HTR-8/SVneo (cell line): ENCODE measurements around the gene S100A4.
"Not testable (repeated sequence)": the region's sequence is repeated elsewhere in the genome, so short reads cannot be mapped to it uniquely, and the experiment has no call there.

Source experiments
- DNase-seq: peaks from one replicate; pipeline ENCODE4 v3.0.0; 2011; ENCODE audit warnings: low spot score, mixed read lengths; ENCODE audit not compliant: insufficient read length
- FAIRE-seq: peaks from 2 replicates; lab custom pipeline; 2011; peaks lifted over from hg19 to GRCh38; lab: Jason Lieb, UNC

The S100A4 gene

DNA sequence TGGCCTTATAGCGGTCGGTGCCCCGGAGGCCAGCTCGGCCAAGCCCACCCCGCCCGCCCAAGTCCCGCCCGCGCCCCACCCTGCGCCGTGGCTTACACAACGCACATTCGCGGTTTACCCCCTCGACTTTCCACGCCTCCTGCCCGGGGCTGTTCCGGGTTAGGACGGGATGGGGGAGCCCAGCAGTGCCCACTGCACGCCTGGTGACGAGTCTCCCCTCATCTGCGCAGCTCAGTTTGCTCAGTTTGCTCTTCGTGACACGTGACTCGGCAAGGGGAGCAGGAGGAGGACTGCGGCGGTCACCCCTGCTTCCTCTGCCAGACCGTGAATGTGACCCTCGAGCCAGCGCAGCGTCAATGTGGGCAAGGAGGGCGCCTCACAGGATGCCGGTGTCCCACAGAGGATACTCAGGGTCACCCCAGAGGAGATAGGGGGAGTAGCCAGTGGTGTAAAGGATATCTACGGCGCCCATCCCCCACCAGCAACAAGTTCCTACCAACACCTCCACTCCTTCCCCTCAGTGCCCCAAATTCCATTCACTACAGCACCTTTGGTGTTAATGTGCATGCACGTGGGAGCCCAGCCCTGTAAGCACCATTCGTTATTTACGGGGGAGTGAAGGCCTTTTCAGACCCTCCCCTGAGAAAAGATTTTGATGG is 9.5 kb downstream of the S100A4 start:
- DNase-seq (peak; percentile 87), FAIRE-seq (peak; percentile 83)

DNA sequence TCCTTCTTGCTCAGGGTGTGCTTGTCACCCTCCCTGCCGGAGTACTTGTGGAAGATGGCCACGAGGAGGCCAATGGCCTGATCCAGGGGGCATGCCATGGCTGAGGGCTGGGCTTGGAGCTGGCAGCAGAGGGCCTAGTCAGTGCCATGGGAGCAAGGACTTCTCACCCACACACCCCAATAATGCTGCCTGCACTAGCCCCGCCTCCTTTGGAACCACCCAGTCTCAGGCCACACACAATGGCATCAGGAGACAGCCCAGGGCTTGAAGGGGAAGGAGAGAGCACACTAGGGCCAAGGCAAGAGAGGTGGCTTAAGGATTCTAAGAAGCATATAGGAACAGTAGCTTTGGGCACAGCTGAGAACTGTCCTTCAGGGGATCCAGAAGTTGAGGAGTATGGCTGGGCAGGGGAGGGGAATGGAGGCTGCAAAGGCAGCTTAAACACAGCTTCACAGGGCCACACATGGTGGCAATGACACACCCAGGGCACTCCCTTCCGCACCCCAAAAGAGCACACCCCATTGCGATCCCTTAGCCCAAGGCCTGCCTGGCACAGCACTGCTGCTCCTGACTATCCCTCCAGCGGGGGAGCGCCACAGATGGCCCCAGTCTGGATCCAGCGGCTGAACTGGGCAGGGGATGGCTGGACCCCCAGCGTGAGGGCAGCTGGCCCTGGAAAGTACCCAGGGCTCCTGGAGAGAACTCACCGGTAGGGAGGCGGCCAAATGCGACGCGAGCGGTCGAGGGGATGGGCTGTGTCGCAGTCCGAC is 10.2 kb downstream of the S100A4 start, which contains the start of gene S100A6:
TSS of gene S100A6 (minus strand) at position 750 of the 770 bp plus-strand sequence. CDS start at position 98, 652 bp downstream.
- no peak for FAIRE-seq
- DNase-seq = no peak

DNA sequence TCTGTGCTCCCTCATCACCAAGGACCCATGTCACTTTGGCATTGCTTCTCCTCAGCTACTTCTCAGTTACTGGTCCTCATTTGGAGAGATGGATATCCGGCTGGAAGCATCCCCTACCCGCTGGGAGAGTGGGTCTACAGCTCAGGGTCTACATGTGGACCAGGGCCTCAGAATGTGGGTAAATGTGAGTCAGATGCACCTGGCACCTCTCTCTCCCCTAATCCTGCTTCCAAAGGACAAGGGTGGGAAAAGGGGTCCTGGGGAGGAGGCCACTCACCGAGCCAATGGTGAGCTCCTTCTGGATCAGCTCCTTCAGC is 10.7 kb downstream of the S100A4 start:
- DNase-seq (no peak), FAIRE-seq (no peak)

DNA sequence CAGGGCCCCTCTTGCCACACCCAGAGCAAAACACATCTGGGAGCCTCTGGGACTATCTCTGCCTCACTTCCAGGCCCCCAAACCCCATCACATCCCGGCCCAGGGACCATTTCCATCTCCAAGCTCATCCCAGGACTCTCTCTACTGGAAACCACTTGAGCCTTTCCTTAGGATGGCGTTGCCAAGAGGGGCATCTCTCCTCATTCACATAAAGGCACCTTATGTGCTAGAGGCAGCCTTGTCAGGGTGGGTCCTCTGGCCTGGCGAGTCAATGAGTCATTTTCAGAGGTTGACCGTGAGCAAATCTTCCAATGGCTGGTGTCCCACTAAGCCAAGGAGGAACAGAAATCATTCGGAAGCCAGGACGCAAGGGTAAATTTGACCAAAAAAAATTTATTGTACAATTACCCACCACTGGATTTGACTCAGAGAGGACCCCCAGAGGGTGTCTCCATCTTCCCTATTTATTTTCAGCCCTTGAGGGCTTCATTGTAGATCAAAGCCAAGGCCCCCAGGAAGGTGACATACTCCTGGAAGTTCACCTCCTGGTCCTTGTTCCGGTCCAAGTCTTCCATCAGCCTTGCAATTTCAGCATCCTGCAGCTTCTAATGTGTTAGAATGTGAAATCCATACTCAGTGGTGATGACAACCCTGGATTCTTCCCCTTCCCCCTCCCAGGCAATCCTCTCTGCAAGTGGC is 11.2 kb downstream of the S100A4 start:
- DNase-seq (no peak), FAIRE-seq (no peak)

- DNase-seq (peak; percentile 81), FAIRE-seq (no peak)
Measured at GRCh38 chr1:153533689-153534201, 11.9 kb downstream of the S100A4 start.

- no peak for FAIRE-seq
- DNase-seq = peak; percentile 68
Measured at GRCh38 chr1:153532769-153533599, 12.6 kb downstream of the S100A4 start.

DNA sequence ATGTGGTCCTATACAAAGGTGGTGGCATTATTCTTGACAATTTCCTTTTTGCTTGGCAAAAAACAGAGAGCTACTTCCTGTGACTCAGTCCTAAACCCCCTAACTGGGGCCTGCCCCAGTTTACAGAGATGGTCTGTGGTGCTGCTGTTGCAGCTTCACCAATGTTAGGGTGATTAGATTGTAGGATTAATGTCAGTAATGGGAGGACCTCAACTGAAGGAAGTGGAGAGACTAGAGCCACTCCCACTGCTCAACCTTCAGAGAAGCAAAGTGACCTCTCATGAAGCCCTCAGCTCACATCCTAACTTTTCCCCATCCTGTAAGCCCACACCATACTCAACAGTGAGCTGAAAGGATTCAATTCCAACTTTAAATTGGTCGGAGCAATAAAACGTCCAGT is 13.4 kb downstream of the S100A4 start:
- FAIRE-seq (no peak), DNase-seq (no peak)

DNA sequence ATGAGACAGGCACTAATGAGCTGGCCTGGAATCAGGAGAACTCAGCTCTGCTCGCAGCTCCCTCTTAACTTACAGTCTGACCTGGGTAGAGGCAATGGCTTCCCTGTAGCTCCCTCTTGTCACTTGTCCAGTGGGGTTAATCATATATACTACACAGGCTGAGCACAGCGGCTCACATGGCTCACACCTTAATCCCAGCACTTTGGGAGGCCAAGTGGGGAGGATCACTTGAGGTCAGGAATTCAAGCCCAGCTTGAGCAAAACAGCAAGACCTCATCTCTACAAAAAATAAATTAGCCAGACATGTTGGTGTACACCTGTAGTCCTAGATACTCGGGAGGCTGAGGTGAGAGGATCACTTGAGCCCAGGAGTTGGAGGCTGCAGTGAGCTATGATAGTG is 14.0 kb downstream of the S100A4 start:
- DNase-seq = no peak
- no peak for FAIRE-seq

- DNase-seq (no peak), FAIRE-seq (no peak)
Measured at GRCh38 chr1:153527683-153528040, 17.9 kb downstream of the S100A4 start.

DNA sequence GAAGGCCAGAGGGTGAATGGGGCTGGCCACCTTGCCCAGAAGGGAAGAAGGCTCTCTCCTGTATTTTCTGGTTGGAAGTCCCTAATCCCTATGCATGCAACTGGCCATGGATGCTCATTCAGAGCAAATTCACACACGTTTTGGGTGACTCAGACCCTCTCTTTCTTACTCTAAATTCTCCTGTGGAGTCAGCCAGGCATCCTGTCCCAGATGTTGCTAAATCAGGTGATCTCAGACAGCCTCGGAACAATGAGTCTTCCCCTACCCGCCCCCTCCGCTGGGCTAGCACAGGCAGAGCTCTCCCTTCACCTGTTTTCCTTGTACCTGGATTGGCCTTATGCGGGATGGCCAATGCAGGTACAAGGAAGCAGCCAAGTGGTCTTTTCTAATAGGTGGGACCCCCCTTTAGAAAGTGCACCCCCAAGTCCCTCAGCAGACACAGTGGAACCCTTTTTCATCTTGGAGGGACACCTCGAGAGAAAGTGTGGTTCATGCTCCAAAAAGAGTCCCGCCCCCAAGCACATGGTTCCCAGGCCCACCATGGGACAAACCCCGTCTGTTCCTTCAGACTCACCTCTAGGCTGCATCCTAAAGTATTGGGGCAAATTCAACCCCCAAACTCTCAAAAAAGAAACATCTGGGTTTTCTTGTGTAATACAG is 18.5 kb downstream of the S100A4 start:
- FAIRE-seq (no peak), DNase-seq (no peak)

DNA sequence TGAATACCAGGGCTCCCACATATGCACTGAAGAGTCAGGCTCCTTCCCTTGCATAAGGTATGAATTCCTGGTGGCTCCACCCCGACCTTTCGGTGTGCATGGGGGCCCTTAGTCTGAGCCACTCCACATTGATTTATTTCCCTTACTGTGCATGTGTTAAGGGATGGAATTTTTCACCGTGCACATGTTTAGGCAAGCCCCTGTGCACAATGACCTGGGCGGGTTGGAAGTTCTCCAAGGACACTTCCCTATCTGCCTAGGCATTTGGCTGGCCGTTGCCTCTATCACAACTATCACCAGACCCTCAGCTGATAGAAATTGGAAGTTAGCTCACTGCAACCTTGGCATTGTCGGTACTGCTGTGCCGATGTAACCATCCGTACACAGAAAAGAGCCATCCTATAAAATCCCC is 19.5 kb downstream of the S100A4 start:
- no peak for DNase-seq
- no peak for FAIRE-seq

- no peak for DNase-seq
Measured at GRCh38 chr1:153525088-153525728, 20.4 kb downstream of the S100A4 start.

DNA sequence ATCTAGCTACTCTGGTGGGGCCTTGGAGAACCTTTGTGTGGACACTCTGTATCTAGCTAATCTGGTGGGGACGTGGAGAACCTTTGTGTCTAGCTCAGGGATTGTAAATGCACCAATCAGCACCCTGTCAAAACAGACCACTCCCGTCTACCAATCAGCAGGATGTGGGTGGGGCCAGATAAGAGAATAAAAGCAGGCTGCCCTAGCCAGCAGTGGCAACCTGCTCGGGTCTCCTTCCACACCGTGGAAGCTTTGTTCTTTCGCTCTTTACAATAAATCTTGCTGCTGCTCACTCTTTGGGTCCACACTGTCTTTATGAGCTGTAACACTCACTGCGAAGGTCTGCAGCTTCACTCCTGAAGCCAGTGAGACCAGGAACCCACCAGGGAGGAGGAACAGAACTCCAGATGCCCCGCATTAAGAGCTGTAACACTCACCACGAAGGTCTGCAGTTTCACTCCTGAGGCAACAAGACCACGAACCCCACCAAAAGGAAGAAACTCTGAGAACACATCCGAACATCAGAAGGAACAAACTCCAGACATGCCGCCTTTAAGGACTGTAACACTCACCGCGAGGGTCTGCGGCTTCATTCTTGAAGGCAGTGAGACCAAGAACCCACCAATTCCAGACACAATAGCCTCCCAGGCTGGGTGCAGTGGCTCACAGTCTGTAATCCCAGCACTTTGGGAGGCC is 23.1 kb downstream of the S100A4 start:
- DNase-seq, FAIRE-seq: not testable (repeated sequence)

More at GRCh38 chr1:153525088-153525728, 20.4 kb downstream of the S100A4 start:
- no peak for FAIRE-seq

DNA sequence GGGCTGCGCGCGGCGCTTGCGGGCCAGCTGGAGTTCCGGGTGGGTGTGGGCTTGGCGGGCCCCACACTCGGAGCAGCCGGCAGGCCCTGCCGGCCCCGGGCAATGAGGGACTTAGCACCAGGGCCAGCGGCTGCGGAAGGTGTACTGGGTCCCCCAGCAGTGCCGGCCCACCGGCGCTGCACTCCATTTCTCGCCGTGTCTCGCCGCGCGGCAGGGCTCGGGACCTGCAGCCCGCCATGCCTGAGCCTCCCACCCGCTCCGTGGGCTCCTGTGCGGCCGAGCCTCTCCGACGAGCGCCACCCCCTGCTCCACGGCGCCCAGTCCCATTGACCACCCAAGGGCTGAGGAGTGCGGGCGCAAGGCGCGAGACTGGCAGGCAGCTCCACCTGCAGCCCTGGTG is 23.8 kb downstream of the S100A4 start:
- not testable (repeated sequence) for DNase-seq, FAIRE-seq

DNA sequence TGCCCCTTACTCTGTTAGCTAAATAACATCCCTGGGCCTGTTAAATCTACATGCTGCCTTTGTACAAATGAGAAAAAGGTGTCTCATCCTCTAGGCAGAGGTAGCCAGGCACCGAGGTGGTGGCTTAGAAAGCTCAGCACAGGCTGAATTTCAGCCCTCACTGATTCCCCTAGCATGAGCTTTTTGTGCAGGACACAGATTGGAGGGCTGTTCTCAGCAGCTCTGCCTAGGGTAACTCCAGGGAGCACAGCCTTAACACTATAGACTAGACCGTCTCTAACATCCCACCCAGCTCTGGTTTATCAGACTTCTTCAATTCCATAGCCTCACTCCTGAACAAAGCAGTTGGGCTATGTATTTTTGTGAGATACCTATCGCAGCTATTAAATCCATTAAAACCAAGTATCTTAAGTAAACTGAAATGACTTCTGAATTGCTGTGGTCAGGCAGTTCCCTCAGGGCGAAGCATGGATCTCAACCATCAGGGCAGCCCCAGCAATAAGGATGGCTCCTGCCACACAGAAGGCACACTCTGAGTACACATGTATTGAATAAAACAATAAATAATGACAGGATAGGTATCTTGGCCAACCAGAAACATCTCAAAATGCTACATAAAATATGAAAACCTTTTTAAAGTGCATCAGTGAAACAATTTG is 24.7 kb downstream of the S100A4 start:
- FAIRE-seq (no peak), DNase-seq (no peak)

DNA sequence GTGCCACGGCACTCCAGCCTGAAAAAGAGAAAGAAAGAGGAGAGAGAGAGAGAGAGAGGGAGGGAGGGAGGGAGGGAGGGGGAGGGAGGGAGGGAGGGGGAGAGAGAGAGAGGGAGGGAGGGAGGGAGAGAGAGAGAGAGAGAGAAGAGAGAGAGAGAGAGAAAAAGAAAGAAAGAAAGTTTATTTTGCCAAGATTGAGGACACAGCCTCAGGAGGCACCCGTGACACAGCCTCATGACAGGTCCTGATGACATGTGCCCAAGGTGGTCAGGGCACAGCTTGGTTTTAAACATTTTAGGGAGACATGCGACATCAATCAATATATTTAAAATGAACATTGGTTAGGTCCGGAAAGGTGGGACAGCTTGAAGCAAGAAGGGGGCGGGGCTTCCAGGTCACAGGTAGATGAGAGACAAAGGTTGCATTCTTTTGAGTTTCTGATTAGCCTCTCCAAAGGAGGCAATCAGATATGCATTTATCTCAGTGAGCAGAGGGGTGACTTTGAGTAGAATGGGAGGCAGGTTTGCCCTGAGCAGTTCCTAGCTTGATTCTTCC is 25.4 kb downstream of the S100A4 start:
- not testable (repeated sequence) for FAIRE-seq, DNase-seq

DNA sequence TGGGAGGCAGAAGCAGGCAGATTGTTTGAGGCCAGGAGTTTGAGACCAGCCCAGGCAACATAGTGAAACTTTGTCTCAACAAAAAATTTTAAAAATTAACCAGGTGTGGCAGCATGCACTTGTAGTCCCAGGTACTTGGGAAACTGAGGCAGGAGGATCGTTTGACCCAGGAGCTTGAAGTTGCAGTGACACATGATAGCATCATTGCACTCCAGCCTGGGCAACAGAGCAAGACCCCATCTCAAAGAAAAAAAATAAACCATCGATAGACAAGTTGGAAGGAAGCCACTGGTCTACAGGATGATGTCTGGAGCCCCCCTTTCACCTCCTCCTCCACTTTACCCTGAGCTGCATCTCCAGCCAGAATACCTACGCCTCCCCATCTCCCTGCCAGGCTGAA is 26.4 kb downstream of the S100A4 start:
- DNase-seq (no peak), FAIRE-seq (no peak)
